Mesenchymal stem cell (in vitro differentiated cells and primary cell): ENCODE data around the gene DHX16.
"Not testable (repeated sequence)": the region's sequence is repeated elsewhere in the genome, so short reads cannot be mapped to it uniquely, and the experiment has no call there.

Experiments used
- DNase-seq: peaks from one replicate; pipeline ENCODE4 v3.0.0-alpha.2; 2013
- H2AFZ ChIP-seq: one replicate; pipeline ENCODE4 v1.6.1; 2013; ENCODE audit warnings: low read depth, mild to moderate bottlenecking, control low read depth, inconsistent platforms, low read length, moderate library complexity
- H2AK5ac ChIP-seq: 2 replicates; pipeline ENCODE4 v1.6.1; 2013; ENCODE audit warnings: low read length, moderate library complexity, mild to moderate bottlenecking, inconsistent platforms; ENCODE audit not compliant: severe bottlenecking
- H2BK120ac ChIP-seq: one replicate; pipeline ENCODE4 v1.6.1; 2013; ENCODE audit warnings: low read depth, mild to moderate bottlenecking, inconsistent platforms, low read length, moderate library complexity
- H2BK12ac ChIP-seq, 2 experiments: one replicate each; pipeline ENCODE4 v1.6.1; 2013; ENCODE audit warnings: inconsistent platforms in 2 of 2, low read length in 2 of 2, mild to moderate bottlenecking in 2 of 2, moderate library complexity in 2 of 2, control low read depth in 1 of 2
- H2BK15ac ChIP-seq: one replicate; pipeline ENCODE4 v1.6.1; 2013; ENCODE audit warnings: mild to moderate bottlenecking, low read depth, inconsistent platforms; ENCODE audit not compliant: poor library complexity, severe bottlenecking
- H2BK5ac ChIP-seq: 2 replicates; pipeline ENCODE4 v1.6.1; 2013; ENCODE audit warnings: low read depth, mild to moderate bottlenecking, low read length, control low read depth, inconsistent platforms; ENCODE audit not compliant: poor library complexity, severe bottlenecking
- H3K14ac ChIP-seq, 2 experiments: one replicate each; pipeline ENCODE4 v1.6.1; 2013; ENCODE audit warnings: inconsistent platforms in 2 of 2, low read length in 2 of 2, control low read depth in 1 of 2, mild to moderate bottlenecking in 1 of 2, moderate library complexity in 1 of 2
- H3K18ac ChIP-seq, 2 experiments: one replicate each; pipeline ENCODE4 v1.6.1; 2013; ENCODE audit warnings: inconsistent platforms in 2 of 2, low read length in 2 of 2, control low read depth in 1 of 2, low read depth in 1 of 2, mild to moderate bottlenecking in 1 of 2
- H3K23ac ChIP-seq, 2 experiments: one replicate each; pipeline ENCODE4 v1.6.1; 2013; ENCODE audit warnings: inconsistent platforms in 2 of 2, low read length in 2 of 2, mild to moderate bottlenecking in 2 of 2, moderate library complexity in 2 of 2, control low read depth in 1 of 2
- H3K27ac ChIP-seq: 2 replicates; pipeline ENCODE4 v1.5.1; 2013; ENCODE audit warnings: mild to moderate bottlenecking, moderate library complexity, low read length, control low read depth, inconsistent platforms; ENCODE audit not compliant: poor library complexity, severe bottlenecking
- H3K27me3 ChIP-seq, 2 experiments: 2 replicates each; pipeline versions ENCODE4 v1.6.1 to v1.7.0; 2013; ENCODE audit warnings: low read length in 2 of 2, mild to moderate bottlenecking in 2 of 2, moderate library complexity in 2 of 2, control low read depth in 1 of 2, inconsistent platforms in 1 of 2; ENCODE audit not compliant: control insufficient read depth in 1 of 2, insufficient read depth in 1 of 2
- H3K36me3 ChIP-seq, 2 experiments: 2 replicates each; pipeline versions ENCODE4 v1.6.1 to v1.7.0; 2013; ENCODE audit warnings: low read length in 2 of 2, control low read depth in 1 of 2, inconsistent platforms in 1 of 2, low read depth in 1 of 2, mild to moderate bottlenecking in 1 of 2; ENCODE audit not compliant: insufficient read depth in 2 of 2, control insufficient read depth in 1 of 2
- H3K4ac ChIP-seq, 2 experiments: one replicate each; pipeline ENCODE4 v1.6.1; 2013; ENCODE audit warnings: inconsistent platforms in 2 of 2, low read length in 2 of 2, mild to moderate bottlenecking in 2 of 2, moderate library complexity in 2 of 2, control low read depth in 1 of 2, low read depth in 1 of 2
- H3K4me1 ChIP-seq: 2 replicates; pipeline ENCODE4 v1.6.1; 2013; ENCODE audit warnings: low read depth, low read length, control low read depth; ENCODE audit not compliant: control insufficient read depth, insufficient read depth
- H3K4me2 ChIP-seq: 2 replicates; pipeline ENCODE4 v1.6.1; 2013; ENCODE audit warnings: low read length, mild to moderate bottlenecking, inconsistent platforms; ENCODE audit not compliant: poor library complexity, severe bottlenecking
- H3K4me3 ChIP-seq, 2 experiments: 2 replicates each; pipeline versions ENCODE4 v1.5.1 to v1.7.0; 2013; ENCODE audit warnings: low read length in 2 of 2, mild to moderate bottlenecking in 2 of 2, control low read depth in 1 of 2, low read depth in 1 of 2; ENCODE audit not compliant: insufficient read depth in 1 of 2
- H3K79me1 ChIP-seq: replicated peaks from 2 replicates; pipeline ENCODE4 v1.6.1; 2013; ENCODE audit warnings: mild to moderate bottlenecking, control low read depth, low read length, inconsistent platforms; ENCODE audit not compliant: poor library complexity, severe bottlenecking
- H3K9ac ChIP-seq: 2 replicates; pipeline ENCODE4 v1.7.0; 2013; ENCODE audit warnings: mild to moderate bottlenecking, low read length, moderate library complexity
- H3K9me3 ChIP-seq: 2 replicates; pipeline ENCODE4 v1.7.0; 2013; ENCODE audit warnings: mild to moderate bottlenecking, low read length; ENCODE audit not compliant: control insufficient read depth
- H4K8ac ChIP-seq: one replicate; pipeline ENCODE4 v1.6.1; 2013; ENCODE audit warnings: inconsistent platforms, mild to moderate bottlenecking, low read length, moderate library complexity
- H4K91ac ChIP-seq: one replicate; pipeline ENCODE4 v1.6.1; 2013; ENCODE audit warnings: mild to moderate bottlenecking, low read length, inconsistent platforms
- WGBS: methylation state at CpG from one replicate; pipeline ENCODE4 v1.1.7; 2013; ENCODE audit warnings: mixed read lengths; 5-methylcytosine and 5-hydroxymethylcytosine counted together

The DHX16 gene

GRCh38 chr6:30664994-30665767, 7.6 kb downstream of the DHX16 start:
- Histone ChIP-seq H3K9me3 (no peaks in the 10 kb centered on the region), H3K36me3 (peaks cover 62 to 82% of the 10 kb centered on the region in 2 experiments), H2AFZ (no peak overlapping the region), H3K18ac (no peak overlapping the region), H3K9ac (no peak overlapping the region), H3K27ac (no peak overlapping the region), H3K4me3 (no peak overlapping the region), H4K91ac (no peak overlapping the region), H2BK15ac (no peak overlapping the region), H3K4me1 (no peaks in the 10 kb centered on the region), H3K4ac (no peak overlapping the region), H3K23ac (no peak overlapping the region), H3K4me2 (no peak overlapping the region), H2BK12ac (no peak overlapping the region), H3K14ac (no peak overlapping the region), H3K27me3 (no peaks in the 10 kb centered on the region), H3K79me1 (peaks cover 28% of the 10 kb centered on the region), H4K8ac (no peak overlapping the region), H2BK5ac (no peak overlapping the region), H2BK120ac (no peak overlapping the region), H2AK5ac (no peak overlapping the region)
- WGBS, result 96% methylated on average over 30 of the region's 34 CpGs
- no peak for DNase-seq

- not testable (repeated sequence) for H3K4me2 ChIP-seq, H2AK5ac ChIP-seq, H3K9me3 ChIP-seq, H3K18ac ChIP-seq, H3K4me3 ChIP-seq, H2AFZ ChIP-seq, H3K23ac ChIP-seq, DNase-seq, H2BK12ac ChIP-seq, H3K27me3 ChIP-seq, H3K14ac ChIP-seq, H4K8ac ChIP-seq, H3K27ac ChIP-seq, H2BK120ac ChIP-seq, H4K91ac ChIP-seq, H3K4ac ChIP-seq, H2BK5ac ChIP-seq, H2BK15ac ChIP-seq, H3K9ac ChIP-seq
- 94% methylated on average over 5 of the region's 5 CpGs for WGBS
- Histone ChIP-seq H3K4me1 (peaks cover 14% of the 10 kb centered on the region), H3K36me3 (peaks cover 86 to 94% of the 10 kb centered on the region in 2 experiments), H3K79me1 (peaks cover 10% of the 10 kb centered on the region)
These were observed 14.9 kb downstream of the DHX16 start for GRCh38 chr6:30657922-30658321.

GRCh38 chr6:30657454-30657853, 15.4 kb downstream of the DHX16 start:
- no peak overlapping the region for H4K91ac ChIP-seq
- H3K14ac ChIP-seq, result no peak overlapping the region
- H3K9me3 ChIP-seq, result no peaks in the 10 kb centered on the region
- no peak for DNase-seq
- no peak overlapping the region for H3K18ac ChIP-seq
- H2BK5ac ChIP-seq, result no peak overlapping the region
- peaks cover 14% of the 10 kb centered on the region for H3K4me1 ChIP-seq
- H2AK5ac ChIP-seq, result no peak overlapping the region
- peaks cover 86 to 94% of the 10 kb centered on the region in 2 experiments for H3K36me3 ChIP-seq
- H3K9ac ChIP-seq, result no peak overlapping the region
- H3K4ac ChIP-seq, result no peak overlapping the region
- H3K4me2 ChIP-seq, result no peak overlapping the region
- H3K4me3 ChIP-seq, result no peak overlapping the region
- no peak overlapping the region for H2BK15ac ChIP-seq
- H3K27me3 ChIP-seq, result no peaks in the 10 kb centered on the region
- H2BK120ac ChIP-seq, result no peak overlapping the region
- no peak overlapping the region for H2AFZ ChIP-seq
- H4K8ac ChIP-seq, result no peak overlapping the region
- H3K27ac ChIP-seq, result no peak overlapping the region
- H3K23ac ChIP-seq, result no peak overlapping the region
- H2BK12ac ChIP-seq, result no peak overlapping the region
- peaks cover 7% of the 10 kb centered on the region for H3K79me1 ChIP-seq

- H2AK5ac ChIP-seq, result no peak overlapping the region
- peaks cover 82 to 94% of the 10 kb centered on the region in 2 experiments for H3K36me3 ChIP-seq
These were observed 16.3 kb downstream of the DHX16 start for GRCh38 chr6:30656513-30656912.

More at GRCh38 chr6:30656513-30656912, 16.3 kb downstream of the DHX16 start:
- Histone ChIP-seq H3K4me1 (peaks cover 14% of the 10 kb centered on the region), H2BK5ac (no peak overlapping the region), H3K9ac (no peak overlapping the region), H2BK120ac (no peak overlapping the region), H3K4me2 (no peak overlapping the region), H3K79me1 (peaks cover 3% of the 10 kb centered on the region), H3K4me3 (no peak overlapping the region), H3K14ac (no peak overlapping the region), H2AFZ (no peak overlapping the region), H2BK15ac (no peak overlapping the region), H3K27ac (peak overlapping the region; percentile 34), H2BK12ac (no peak overlapping the region), H3K23ac (no peak overlapping the region), H3K9me3 (no peaks in the 10 kb centered on the region), H3K18ac (no peak overlapping the region), H4K91ac (no peak overlapping the region), H4K8ac (no peak overlapping the region), H3K27me3 (no peaks in the 10 kb centered on the region), H3K4ac (no peak overlapping the region)
- DNase-seq, result no peak
- 91% methylated on average over 6 of the region's 7 CpGs for WGBS
